Measurements from ENCODE around the gene GIGYF1.

DNA sequence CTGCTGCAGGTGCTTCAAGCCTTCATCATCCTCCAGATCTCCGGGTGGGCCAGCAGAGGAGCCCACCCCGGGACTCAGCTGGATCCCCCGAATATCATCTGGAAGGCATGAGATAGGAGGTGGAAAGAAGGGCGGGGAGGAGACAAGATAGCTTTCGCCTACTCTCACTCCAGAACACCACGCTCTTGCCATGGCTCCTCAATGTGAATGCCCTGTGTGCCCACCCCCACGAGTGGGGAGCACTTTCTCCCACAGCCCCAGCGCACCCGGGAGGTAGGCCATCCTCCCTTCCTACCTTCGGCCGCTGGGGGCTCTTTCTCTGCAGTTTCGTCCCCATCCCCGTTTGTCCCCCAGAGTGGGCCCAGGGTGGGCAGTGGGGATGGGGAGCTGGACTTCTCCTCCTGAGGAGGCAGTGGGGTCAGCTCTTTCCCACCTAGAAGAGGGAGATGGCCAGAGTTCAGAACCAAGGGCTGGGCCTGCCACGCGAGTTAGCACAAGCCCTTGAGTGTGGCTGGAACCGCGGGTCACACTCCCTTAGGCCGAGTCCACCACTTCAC lies 8.9 kb downstream of the GIGYF1 start:
- TF ChIP-seq POLR2AphosphoS5 (IDR thresholded peaks at IDR 0.05; ENCODE audit: borderline replicate concordance, low read depth, low read length) (0 out of 2 replicates have a peak, but pooled peaks have one; percentile 12), EZH2 (IDR thresholded peaks at IDR 0.05) (no peak), FOXP2 (optimal IDR thresholded peaks at IDR 0.05; ENCODE audit: control extremely low read depth, extremely low read length, insufficient read depth) (no peak)
